Kidney glomerular epithelial cell (primary cell): ENCODE results near the gene DOCK9.

Source experiments
- DNase-seq: peaks from one replicate; lab custom pipeline; 2025; lab: John Stamatoyannopoulos, UW

DOCK9 gene

GRCh38 chr13:98997738-98998641, 20.1 kb upstream of the DOCK9 start:
- DNase-seq = no peak

GRCh38 chr13:98997011-98997730, 19.3 kb upstream of the DOCK9 start:
- no peak for DNase-seq

GRCh38 chr13:98996046-98996445, 18.2 kb upstream of the DOCK9 start:
- DNase-seq = no peak

- no peak for DNase-seq
Measured at GRCh38 chr13:98994896-98995295, 17.0 kb upstream of the DOCK9 start.

- DNase-seq = no peak
Measured at GRCh38 chr13:98994080-98994479, 16.2 kb upstream of the DOCK9 start.

- DNase-seq = peak; percentile 29
Measured at GRCh38 chr13:98992355-98992754, 14.5 kb upstream of the DOCK9 start.

- peak; percentile 71 for DNase-seq
Measured at GRCh38 chr13:98990701-98991100, 12.8 kb upstream of the DOCK9 start.

- no peak for DNase-seq
Measured at GRCh38 chr13:98989469-98990235, 11.8 kb upstream of the DOCK9 start.

- DNase-seq = no peak
Measured at GRCh38 chr13:98988780-98989179, 10.9 kb upstream of the DOCK9 start.

- no peak for DNase-seq
Measured at GRCh38 chr13:98988277-98988676, 10.4 kb upstream of the DOCK9 start.

- DNase-seq = no peak
Measured at GRCh38 chr13:98987275-98987674, 9.4 kb upstream of the DOCK9 start.

- no peak for DNase-seq
Measured at GRCh38 chr13:98986226-98986846, 8.5 kb upstream of the DOCK9 start.

- no peak for DNase-seq
Measured at GRCh38 chr13:98985591-98985990, 7.7 kb upstream of the DOCK9 start.

- DNase-seq = no peak
Measured at GRCh38 chr13:98984983-98985382, 7.1 kb upstream of the DOCK9 start.

- no peak for DNase-seq
Measured at GRCh38 chr13:98984118-98984517, 6.3 kb upstream of the DOCK9 start.

- no peak for DNase-seq
Measured at GRCh38 chr13:98983182-98983581, 5.3 kb upstream of the DOCK9 start.

GRCh38 chr13:98981369-98982080, 3.7 kb upstream of the DOCK9 start:
- no peak for DNase-seq

GRCh38 chr13:98979012-98979660, 1.3 kb upstream of the DOCK9 start:
- DNase-seq = no peak

GRCh38 chr13:98978280-98978679, 416 bp upstream of the DOCK9 start:
- DNase-seq = peak; percentile 89

- DNase-seq = peak; percentile 26
Measured at GRCh38 chr13:98976941-98977340, 923 bp downstream of the DOCK9 start.

GRCh38 chr13:98976338-98976737, 1.5 kb downstream of the DOCK9 start:
- no peak for DNase-seq
